Right lobe of liver (tissue), 4 donors: ENCODE measurements around the gene TOR1AIP1.

Experiments used
- CTCF ChIP-seq, 4 donors: fragments of 200-600 bp in 3 of 4; fragments of 450-650 bp in 1 of 4; IDR thresholded peaks; one replicate each; pipeline versions ENCODE4 v1.5.1 to v1.8.0; 2016 to 2022; ENCODE audit warnings: antibody characterized with exemption in 4 of 4, mild to moderate bottlenecking in 2 of 4
- POLR2A ChIP-seq: fragments of 450-650 bp; IDR thresholded peaks from one replicate; pipeline ENCODE4 v1.6.1; 2017; ENCODE audit warnings: antibody characterized with exemption, mild to moderate bottlenecking
- donor health status: DM: no; HTN: no; CAD: no.
- donor health status: DM: no; HTN: no; CAD: no.
- donor health status: DM: no; HTN: yes; CAD: no.

- no peak for TF ChIP-seq CTCF (IDR thresholded peaks at IDR 0.05)
- peak; percentile 55 for TF ChIP-seq POLR2A
Observed at GRCh38 chr1:179876300-179876715, 5.8 kb upstream of the TOR1AIP1 start.
